GM12878 (cell line): ENCODE data around the gene NMRK2. TPM values are rescaled to one million over a fixed set of nuclear protein-coding genes. Genes with fewer than 3 reads are reported as not detected.
A peak's percentile ranks its signal among the peaks of the same experiment; 100 is the strongest.

Experiments
- BCLAF1 ChIP-seq: fragments of 450-650 bp; IDR thresholded peaks from 2 replicates; pipeline ENCODE4 v1.6.1; 2017; ENCODE audit warnings: antibody characterized with exemption, mild to moderate bottlenecking, moderate library complexity
- CBX3 ChIP-seq: fragments of 200-600 bp; sonication (generic); IDR thresholded peaks from 2 replicates; pipeline ENCODE4 v1.6.1; 2016; ENCODE audit warnings: low read depth, borderline replicate concordance
- CBX5 ChIP-seq: sonication (generic); IDR thresholded peaks from 2 replicates; pipeline ENCODE4 v1.6.1; 2016; ENCODE audit warnings: low read depth, moderate library complexity, mild to moderate bottlenecking, inconsistent platforms
- NFYB ChIP-seq: IDR thresholded peaks from 2 replicates; pipeline ENCODE4 v1.6.1; 2011; ENCODE audit warnings: low read depth, mild to moderate bottlenecking, low read length, improper control_type of control experiment, moderate library complexity; ENCODE audit not compliant: insufficient read depth
- POU2F2 ChIP-seq: IDR thresholded peaks from 3 replicates; pipeline ENCODE4 v1.6.1; 2011; ENCODE audit warnings: low read depth, mild to moderate bottlenecking, low read length, borderline replicate concordance
- RUNX3 ChIP-seq: IDR thresholded peaks from 2 replicates; pipeline ENCODE4 v1.6.1; 2012; ENCODE audit warnings: low read length, inconsistent platforms
- SREBF1 ChIP-seq: IDR thresholded peaks from 2 replicates; pipeline ENCODE4 v1.6.1; 2012; ENCODE audit warnings: mild to moderate bottlenecking, low read length
- SREBF2 ChIP-seq: IDR thresholded peaks from 2 replicates; pipeline ENCODE4 v1.6.1; 2012; ENCODE audit warnings: mild to moderate bottlenecking, low read length
- YBX1 ChIP-seq: fragments of 450-650 bp; IDR thresholded peaks from 2 replicates; pipeline ENCODE4 v1.6.1; 2016; ENCODE audit warnings: antibody characterized with exemption
- polyA plus RNA-seq, 11 experiments: library from polyadenylated mRNA; depleted of rRNA in 4 of 11; unstranded in 6 of 11; stranded (reverse) in 5 of 11; fragments of >200 nt; fragmentation: Nextera tagmentation in 4 of 11; fragmentation: Illumina TruSeq in 1 of 11; extraction: Ambion mirVana in 4 of 11; extraction: Trizol in 1 of 11; gene quantifications; 1 replicate in 1 of 11; 2 replicates in 10 of 11; pipeline versions ENCODE4 v1.2.1 to v1.2.3, GENCODE V29; 2011 to 2016; ENCODE audit warnings: inconsistent platforms in 2 of 11, missing spikeins in 2 of 11, low read depth in 1 of 11
- total RNA-seq, 4 experiments: library from RNA; depleted of rRNA in 3 of 4; stranded (reverse); fragments of >200 nt in 3 of 4; fragmentation: Illumina TruSeq in 1 of 4; extraction: Trizol in 1 of 4; gene quantifications; 2 replicates each; pipeline versions ENCODE4 v1.2.1 to v1.2.3, GENCODE V29; 2013 to 2021
- TF ChIP-seq, protein P1 (sequence below): IDR thresholded peaks from 2 replicates; pipeline ENCODE4 v1.6.1; 2012; ENCODE audit warnings: improper control_type of control experiment, low read depth, low read length; ENCODE audit not compliant: insufficient replicate concordance
- TF ChIP-seq, protein P2 (sequence below): IDR thresholded peaks from 2 replicates; pipeline ENCODE4 v1.6.1; 2012; ENCODE audit warnings: low read length, inconsistent platforms
- TF ChIP-seq, protein P3 (sequence below), 3 experiments: IDR thresholded peaks in 2 of 3; conservative IDR thresholded peaks in 1 of 3; 2 replicates each; pipeline ENCODE4 v1.5.1; 2011; ENCODE audit warnings: low read depth in 3 of 3, low read length in 3 of 3, mild to moderate bottlenecking in 3 of 3, control low read depth in 2 of 3, moderate library complexity in 2 of 3, inconsistent platforms in 1 of 3, mixed read lengths in 1 of 3; ENCODE audit not compliant: control insufficient read depth in 2 of 3, insufficient read depth in 1 of 3; ENCODE audit errors: extremely low read depth in 1 of 3
- TF ChIP-seq, protein P4 (sequence below): fragments of 450-650 bp; IDR thresholded peaks from 2 replicates; pipeline ENCODE4 v1.6.1; 2017; ENCODE audit warnings: mild to moderate bottlenecking, low read depth, inconsistent platforms; ENCODE audit not compliant: poor library complexity, severe bottlenecking

The NMRK2 gene
- total and polyA plus RNA-seq, 10 of the 15 experiments (the other 5 are each of a cell fraction or from before 2014, with no cell fraction given): 0.14 to 0.15 TPM; not detected in 8

- TF ChIP-seq, protein P1, sequence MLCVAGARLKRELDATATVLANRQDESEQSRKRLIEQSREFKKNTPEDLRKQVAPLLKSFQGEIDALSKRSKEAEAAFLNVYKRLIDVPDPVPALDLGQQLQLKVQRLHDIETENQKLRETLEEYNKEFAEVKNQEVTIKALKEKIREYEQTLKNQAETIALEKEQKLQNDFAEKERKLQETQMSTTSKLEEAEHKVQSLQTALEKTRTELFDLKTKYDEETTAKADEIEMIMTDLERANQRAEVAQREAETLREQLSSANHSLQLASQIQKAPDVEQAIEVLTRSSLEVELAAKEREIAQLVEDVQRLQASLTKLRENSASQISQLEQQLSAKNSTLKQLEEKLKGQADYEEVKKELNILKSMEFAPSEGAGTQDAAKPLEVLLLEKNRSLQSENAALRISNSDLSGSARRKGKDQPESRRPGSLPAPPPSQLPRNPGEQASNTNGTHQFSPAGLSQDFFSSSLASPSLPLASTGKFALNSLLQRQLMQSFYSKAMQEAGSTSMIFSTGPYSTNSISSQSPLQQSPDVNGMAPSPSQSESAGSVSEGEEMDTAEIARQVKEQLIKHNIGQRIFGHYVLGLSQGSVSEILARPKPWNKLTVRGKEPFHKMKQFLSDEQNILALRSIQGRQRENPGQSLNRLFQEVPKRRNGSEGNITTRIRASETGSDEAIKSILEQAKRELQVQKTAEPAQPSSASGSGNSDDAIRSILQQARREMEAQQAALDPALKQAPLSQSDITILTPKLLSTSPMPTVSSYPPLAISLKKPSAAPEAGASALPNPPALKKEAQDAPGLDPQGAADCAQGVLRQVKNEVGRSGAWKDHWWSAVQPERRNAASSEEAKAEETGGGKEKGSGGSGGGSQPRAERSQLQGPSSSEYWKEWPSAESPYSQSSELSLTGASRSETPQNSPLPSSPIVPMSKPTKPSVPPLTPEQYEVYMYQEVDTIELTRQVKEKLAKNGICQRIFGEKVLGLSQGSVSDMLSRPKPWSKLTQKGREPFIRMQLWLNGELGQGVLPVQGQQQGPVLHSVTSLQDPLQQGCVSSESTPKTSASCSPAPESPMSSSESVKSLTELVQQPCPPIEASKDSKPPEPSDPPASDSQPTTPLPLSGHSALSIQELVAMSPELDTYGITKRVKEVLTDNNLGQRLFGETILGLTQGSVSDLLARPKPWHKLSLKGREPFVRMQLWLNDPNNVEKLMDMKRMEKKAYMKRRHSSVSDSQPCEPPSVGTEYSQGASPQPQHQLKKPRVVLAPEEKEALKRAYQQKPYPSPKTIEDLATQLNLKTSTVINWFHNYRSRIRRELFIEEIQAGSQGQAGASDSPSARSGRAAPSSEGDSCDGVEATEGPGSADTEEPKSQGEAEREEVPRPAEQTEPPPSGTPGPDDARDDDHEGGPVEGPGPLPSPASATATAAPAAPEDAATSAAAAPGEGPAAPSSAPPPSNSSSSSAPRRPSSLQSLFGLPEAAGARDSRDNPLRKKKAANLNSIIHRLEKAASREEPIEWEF: no peak
- TF ChIP-seq, protein P2, sequence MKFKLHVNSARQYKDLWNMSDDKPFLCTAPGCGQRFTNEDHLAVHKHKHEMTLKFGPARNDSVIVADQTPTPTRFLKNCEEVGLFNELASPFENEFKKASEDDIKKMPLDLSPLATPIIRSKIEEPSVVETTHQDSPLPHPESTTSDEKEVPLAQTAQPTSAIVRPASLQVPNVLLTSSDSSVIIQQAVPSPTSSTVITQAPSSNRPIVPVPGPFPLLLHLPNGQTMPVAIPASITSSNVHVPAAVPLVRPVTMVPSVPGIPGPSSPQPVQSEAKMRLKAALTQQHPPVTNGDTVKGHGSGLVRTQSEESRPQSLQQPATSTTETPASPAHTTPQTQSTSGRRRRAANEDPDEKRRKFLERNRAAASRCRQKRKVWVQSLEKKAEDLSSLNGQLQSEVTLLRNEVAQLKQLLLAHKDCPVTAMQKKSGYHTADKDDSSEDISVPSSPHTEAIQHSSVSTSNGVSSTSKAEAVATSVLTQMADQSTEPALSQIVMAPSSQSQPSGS: peak; percentile 93
- TF ChIP-seq SREBF2 (no peak), CBX3 (no peak), CBX5 (no peak), NFYB (no peak), POU2F2 (peak; percentile 98), RUNX3 (peak; percentile 62), YBX1 (no peak), SREBF1 (no peak), BCLAF1 (no peak)
- TF ChIP-seq, protein P3, sequence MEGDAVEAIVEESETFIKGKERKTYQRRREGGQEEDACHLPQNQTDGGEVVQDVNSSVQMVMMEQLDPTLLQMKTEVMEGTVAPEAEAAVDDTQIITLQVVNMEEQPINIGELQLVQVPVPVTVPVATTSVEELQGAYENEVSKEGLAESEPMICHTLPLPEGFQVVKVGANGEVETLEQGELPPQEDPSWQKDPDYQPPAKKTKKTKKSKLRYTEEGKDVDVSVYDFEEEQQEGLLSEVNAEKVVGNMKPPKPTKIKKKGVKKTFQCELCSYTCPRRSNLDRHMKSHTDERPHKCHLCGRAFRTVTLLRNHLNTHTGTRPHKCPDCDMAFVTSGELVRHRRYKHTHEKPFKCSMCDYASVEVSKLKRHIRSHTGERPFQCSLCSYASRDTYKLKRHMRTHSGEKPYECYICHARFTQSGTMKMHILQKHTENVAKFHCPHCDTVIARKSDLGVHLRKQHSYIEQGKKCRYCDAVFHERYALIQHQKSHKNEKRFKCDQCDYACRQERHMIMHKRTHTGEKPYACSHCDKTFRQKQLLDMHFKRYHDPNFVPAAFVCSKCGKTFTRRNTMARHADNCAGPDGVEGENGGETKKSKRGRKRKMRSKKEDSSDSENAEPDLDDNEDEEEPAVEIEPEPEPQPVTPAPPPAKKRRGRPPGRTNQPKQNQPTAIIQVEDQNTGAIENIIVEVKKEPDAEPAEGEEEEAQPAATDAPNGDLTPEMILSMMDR (IDR thresholded peaks at IDR 0.05 in 2 of 3, conservative IDR thresholded peaks at IDR 0.05 in 1 of 3; ENCODE audit: control insufficient read depth in 2 of 3, extremely low read depth in 1 of 3, insufficient read depth in 1 of 3, low read depth in 3 of 3, low read length in 3 of 3): no peak
- TF ChIP-seq, protein P4, sequence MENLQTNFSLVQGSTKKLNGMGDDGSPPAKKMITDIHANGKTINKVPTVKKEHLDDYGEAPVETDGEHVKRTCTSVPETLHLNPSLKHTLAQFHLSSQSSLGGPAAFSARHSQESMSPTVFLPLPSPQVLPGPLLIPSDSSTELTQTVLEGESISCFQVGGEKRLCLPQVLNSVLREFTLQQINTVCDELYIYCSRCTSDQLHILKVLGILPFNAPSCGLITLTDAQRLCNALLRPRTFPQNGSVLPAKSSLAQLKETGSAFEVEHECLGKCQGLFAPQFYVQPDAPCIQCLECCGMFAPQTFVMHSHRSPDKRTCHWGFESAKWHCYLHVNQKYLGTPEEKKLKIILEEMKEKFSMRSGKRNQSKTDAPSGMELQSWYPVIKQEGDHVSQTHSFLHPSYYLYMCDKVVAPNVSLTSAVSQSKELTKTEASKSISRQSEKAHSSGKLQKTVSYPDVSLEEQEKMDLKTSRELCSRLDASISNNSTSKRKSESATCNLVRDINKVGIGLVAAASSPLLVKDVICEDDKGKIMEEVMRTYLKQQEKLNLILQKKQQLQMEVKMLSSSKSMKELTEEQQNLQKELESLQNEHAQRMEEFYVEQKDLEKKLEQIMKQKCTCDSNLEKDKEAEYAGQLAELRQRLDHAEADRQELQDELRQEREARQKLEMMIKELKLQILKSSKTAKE: no peak
Measured at GRCh38 chr19:3984908-3985642, 52.2 kb downstream of the NMRK2 start, which contains the start of gene EEF2 (continued).
